Measurements from ENCODE around the gene KCNJ1. TPM values are rescaled to one million over a fixed set of nuclear protein-coding genes. Genes with fewer than 3 reads are reported as not detected.

KCNJ1 gene
- total RNA-seq, 2 donors from 2014 or later: not detected

DNA sequence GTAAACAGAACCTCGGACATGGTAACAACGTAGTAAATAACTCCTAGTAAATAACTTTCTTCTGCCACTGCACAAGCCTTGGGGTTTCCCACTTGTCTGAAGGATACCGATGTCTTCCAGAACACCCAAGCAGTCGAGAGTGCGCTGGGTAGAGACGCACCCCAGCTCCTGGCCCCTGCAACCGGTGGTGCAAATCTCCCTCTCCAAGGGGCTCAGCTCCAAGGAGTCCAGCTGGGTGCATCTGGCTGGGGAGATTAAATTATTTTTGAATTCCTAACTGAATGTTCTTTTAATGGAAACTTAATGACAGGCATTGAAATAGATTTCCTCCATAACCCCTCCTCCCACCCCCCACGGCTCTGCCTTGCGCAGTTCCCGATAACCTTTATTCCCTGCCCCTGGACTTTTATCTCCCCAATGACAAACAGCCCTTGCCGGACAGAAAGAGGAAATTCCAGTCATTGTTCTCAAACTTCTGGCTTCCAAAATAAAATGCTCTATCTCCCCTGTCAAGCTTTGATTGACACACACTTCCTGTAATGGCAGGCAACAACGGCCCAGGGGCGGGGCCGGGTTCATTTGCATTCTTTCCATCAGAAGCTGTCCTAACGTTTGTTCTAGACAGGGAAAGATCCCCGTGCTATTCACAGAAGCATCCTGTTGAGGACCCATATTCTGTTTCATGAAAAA lies 31.2 kb downstream of the KCNJ1 start:
- no peak for ATAC-seq
- no peak for DNase-seq
- intact Hi-C loops (cut with DNase I, micrococcal nuclease): loop anchor here in 1 of 2 donors (10.0 kb wide), 1 partner anchor 801 kb away; no protein-coding TSS in a partner anchor

- ATAC-seq: no peak
These were observed 32.9 kb downstream of the KCNJ1 start for GRCh38 chr11:128834157-128834556.

DNA sequence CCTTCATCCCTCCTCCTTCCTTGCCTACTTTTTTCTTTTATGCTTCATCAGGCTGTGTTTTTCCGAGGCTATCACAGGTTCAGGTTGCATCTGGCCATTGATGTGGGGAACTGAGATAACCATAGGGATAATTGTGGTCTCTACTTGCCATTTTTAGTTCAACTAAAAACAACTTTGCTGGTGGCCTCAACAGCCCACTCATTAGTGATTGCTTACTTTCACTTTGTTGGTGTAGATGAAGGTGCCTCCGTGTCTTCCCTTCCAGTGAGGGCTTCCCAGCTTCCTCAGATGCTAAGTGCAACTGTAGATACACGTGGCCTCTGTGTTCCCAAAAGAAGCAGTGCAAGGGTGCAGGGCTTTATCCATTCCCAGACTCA lies 35.0 kb downstream of the KCNJ1 start:
- ATAC-seq (no peak), DNase-seq (no peak)
- intact Hi-C loops (cut with DNase I, micrococcal nuclease): loop anchor here in 1 of 2 donors (5.0 to 10.0 kb wide), 4 partner anchors 200 to 797 kb away; no protein-coding TSS in a partner anchor

More at GRCh38 chr11:128834157-128834556, 32.9 kb downstream of the KCNJ1 start:
- DNase-seq: no peak
- intact Hi-C loops (cut with DNase I, micrococcal nuclease): loop anchor here in 1 of 2 donors (5.0 to 10.0 kb wide), 4 partner anchors 202 to 799 kb away; no protein-coding TSS in a partner anchor

DNA sequence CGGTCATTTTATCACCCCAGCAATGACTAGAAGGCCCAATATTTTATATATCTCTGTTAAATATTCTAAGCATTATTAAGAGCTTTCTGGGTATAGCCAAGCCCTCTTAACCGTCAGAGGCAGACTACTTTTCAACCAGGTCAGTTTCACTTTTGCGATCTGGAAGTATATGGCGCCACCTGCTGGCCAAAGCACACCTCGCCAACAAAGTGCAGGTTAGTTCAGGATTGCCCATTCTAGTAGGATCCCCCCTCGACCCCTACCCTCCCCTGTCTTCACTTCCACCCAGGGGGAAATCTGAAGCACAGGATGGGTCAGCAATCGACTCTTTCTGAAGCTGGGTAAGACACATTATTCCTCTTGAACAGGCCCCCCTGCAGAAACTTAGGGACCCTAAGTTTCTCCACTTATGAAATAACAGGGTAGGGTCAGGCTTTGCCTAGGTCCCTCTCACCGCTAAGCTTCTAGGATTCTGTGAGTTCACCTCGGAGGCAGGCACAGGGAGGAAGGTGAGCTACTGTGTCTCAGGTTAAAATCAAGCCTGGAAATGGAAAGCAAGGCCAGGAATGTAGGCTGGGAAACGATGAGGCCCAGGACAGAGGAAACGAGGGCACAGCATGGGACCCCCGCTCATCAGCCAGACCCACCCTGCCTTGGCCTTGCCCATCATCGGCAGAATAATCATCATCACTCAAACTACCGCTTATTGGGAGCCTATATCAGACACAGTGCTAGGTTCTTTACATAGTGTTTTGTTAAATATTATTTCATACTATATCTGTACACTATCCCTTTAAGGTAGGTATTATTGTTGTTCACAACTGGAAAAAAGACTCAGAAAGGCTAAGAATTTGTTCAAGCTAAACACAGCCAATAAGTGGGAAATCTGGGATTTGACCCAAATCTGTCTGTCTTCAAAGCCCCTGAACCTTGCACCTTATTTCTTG lies 35.6 kb downstream of the KCNJ1 start:
- ATAC-seq (peak; percentile 85), DNase-seq (peak; percentile 53 to 86)
- intact Hi-C loops (cut with DNase I, micrococcal nuclease): loop anchor here in 1 of 2 donors (5.0 to 10.0 kb wide), 4 partner anchors 199 to 797 kb away; no protein-coding TSS in a partner anchor

DNA sequence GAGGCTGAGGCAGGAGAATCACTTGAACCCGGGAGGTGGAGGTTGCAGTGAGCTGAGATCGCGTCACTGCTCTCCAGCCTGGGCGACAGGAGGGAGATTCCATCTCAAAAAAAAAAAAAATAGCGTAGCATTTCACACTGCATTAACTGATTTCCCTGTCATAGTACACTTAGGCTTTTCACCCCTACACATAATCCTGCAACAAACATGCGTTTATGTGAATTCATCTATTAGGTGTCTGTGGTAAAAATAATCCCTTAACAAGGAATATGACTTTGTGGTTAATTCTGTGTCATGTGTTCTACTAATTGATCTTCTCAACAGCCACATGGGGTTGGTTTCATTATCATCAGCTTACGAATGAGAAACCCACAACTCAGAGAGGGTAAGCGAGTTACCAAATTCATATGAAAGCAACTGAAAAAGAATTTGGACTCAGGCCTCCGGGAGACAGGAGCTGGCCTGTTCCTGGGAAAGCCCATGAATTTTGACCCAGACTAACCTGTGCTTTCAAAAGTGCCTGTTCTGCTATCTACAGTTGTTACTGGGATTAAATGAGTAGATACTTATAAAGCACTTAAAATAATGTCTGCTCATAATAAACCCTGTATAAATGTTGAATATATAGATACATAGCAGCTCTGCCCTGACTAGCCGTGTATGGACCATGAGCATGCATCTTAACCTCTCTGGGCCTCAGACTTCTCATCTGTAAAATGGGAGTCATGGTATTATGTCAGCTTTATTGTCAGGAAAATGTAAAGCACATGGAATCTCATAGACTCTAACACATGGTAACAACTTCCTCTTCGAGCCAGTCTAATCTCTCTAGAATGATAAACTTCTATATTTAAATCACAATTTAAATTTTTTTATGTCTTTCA lies 36.6 kb downstream of the KCNJ1 start:
- DNase-seq (no peak), ATAC-seq (peak; percentile 53)
- intact Hi-C loops (cut with DNase I, micrococcal nuclease): loop anchor here in 1 of 2 donors (5.0 to 10.0 kb wide), 4 partner anchors 198 to 796 kb away; no protein-coding TSS in a partner anchor

- intact Hi-C loops (cut with DNase I, micrococcal nuclease): no loop called here
- no peak for ATAC-seq
These were observed 38.7 kb downstream of the KCNJ1 start for GRCh38 chr11:128828350-128828749.

GRCh38 chr11:128827191-128827893 lies 39.8 kb downstream of the KCNJ1 start:
- ATAC-seq: no peak
- intact Hi-C loops (cut with DNase I, micrococcal nuclease): no loop called here
- no peak for DNase-seq

More at GRCh38 chr11:128828350-128828749, 38.7 kb downstream of the KCNJ1 start:
- no peak for DNase-seq

- intact Hi-C loops (cut with DNase I, micrococcal nuclease): no loop called here
- ATAC-seq: no peak
- no peak for DNase-seq
These were observed 41.9 kb downstream of the KCNJ1 start for GRCh38 chr11:128825050-128825784.

DNA sequence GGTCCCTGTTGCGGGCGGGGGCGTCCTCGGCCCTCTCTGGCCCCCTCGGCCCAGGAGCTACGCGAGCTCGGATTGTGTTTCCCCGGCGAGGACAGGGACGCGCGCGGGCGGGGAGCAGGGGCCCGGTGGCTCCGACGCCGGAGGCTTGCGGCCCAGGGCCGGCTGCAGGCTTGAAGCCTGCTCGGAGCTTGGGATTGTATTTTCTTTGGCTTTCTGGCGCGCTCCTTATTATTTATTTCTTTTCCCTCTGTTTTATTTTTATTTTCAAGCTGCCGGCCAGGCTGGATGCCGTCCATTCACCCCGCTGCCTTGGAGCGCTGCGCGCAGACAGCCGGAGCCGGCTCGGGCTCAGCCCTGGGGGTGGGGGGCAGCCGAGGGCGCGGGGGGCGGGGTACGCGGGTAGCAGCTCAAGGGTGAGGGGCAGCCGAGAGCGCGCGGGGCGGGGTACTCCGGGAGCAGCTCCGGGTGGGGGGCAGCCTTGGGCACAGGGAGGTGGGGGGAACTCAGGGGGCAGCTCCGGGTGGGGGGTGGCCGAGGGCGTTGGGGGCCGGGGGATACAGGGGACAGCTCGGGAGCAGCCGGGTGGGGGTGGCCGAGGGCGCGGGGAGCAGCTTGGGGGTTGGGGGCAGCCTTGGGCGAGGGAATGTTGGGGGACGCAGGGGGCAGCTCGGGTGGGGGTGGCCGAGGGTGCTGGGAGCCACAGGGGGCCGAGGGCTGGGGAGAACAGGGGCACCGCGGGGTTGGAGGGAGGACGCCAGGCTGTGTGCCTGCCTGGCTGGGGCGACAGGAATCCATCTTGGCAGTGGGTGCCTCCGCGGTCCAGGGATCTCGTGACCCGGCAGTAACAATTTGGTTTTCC lies 42.7 kb downstream of the KCNJ1 start:
- DNase-seq (no peak), ATAC-seq (no peak)
- intact Hi-C loops (cut with DNase I, micrococcal nuclease): no loop called here

GRCh38 chr11:128823753-128824152 lies 43.3 kb downstream of the KCNJ1 start:
- intact Hi-C loops (cut with DNase I, micrococcal nuclease): no loop called here
- DNase-seq (no peak), ATAC-seq (no peak)

DNA sequence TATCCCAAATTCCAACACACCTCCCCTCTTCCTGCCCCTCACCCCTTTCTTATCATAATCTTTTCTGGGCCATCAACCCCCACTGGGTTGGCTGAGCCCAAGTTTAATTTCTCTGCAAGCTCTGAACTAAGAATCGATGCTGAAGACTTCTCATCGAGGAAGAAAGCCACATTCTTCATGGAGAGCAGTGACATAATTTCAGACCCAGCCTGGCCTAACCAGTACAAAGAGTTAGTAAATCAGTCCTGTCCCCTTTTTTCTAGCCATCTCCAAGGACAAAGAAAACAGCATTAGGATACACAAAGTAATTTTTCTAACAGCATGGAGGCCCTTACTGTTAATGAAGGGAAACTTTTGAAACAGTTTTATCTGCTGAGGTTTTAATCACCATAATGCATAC lies 45.0 kb downstream of the KCNJ1 start:
- intact Hi-C loops (cut with DNase I, micrococcal nuclease): no loop called here
- ATAC-seq (no peak), DNase-seq (no peak)

- DNase-seq: no peak
- intact Hi-C loops (cut with DNase I, micrococcal nuclease): no loop called here
- ATAC-seq: no peak
These were observed 45.5 kb downstream of the KCNJ1 start for GRCh38 chr11:128821556-128821955.

- DNase-seq: no peak
- ATAC-seq: no peak
- intact Hi-C loops (cut with DNase I, micrococcal nuclease): no loop called here
These were observed 47.9 kb downstream of the KCNJ1 start for GRCh38 chr11:128819198-128819597.

GRCh38 chr11:128814856-128815705 lies 52.0 kb downstream of the KCNJ1 start:
- DNase-seq (no peak), ATAC-seq (no peak)
- intact Hi-C loops (cut with DNase I, micrococcal nuclease): no loop called here

DNA sequence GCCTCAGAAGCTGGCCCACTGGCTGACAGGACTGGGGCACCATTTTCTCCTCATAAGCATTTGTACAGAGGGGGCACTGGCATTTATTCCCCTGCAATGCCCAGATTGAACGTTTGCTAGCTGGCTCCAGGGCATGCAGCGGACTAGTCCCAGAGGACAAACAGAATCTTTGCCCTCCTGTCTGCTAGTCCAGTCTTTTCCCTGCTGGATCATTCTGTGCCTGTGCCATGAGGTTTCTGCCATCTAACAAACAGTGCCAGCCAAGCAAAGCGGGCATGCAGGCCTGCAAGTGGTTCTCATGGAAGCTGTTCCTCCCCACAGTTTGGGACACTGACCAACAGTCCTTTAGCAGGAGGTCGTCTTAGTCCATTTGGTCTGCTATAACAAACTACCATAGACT lies 53.4 kb downstream of the KCNJ1 start:
- DNase-seq: no peak
- ATAC-seq: no peak
- intact Hi-C loops (cut with DNase I, micrococcal nuclease): no loop called here
